HepG2 (cell line): ENCODE results near the gene MRPS25. TPM values are rescaled to one million over a fixed set of nuclear protein-coding genes. Genes with fewer than 3 reads are reported as not detected.

Experiments
- ATM ChIP-seq: fragments of 450-650 bp; IDR thresholded peaks from 2 replicates; pipeline ENCODE4 v1.7.1; 2017; ENCODE audit warnings: mild to moderate bottlenecking, borderline replicate concordance
- CCDC6 ChIP-seq: sonication (generic); formaldehyde crosslinking; IDR thresholded peaks from 2 replicates; pipeline ENCODE4 v1.8.1; 2022; ENCODE audit warnings: mild to moderate bottlenecking, missing genetic modification reagents, moderate library complexity
- KIAA2018 ChIP-seq: sonication (generic); formaldehyde crosslinking; IDR thresholded peaks from 2 replicates; pipeline ENCODE4 v1.5.0; 2020; ENCODE audit warnings: mild to moderate bottlenecking, missing genetic modification reagents, borderline replicate concordance
- KLF9 ChIP-seq: IDR thresholded peaks from 2 replicates; pipeline ENCODE4 v1.6.1; 2016; ENCODE audit warnings: low read depth
- MAZ ChIP-seq, 2 experiments: sonication (generic) in 1 of 2; formaldehyde crosslinking in 1 of 2; IDR thresholded peaks; 2 replicates each; pipeline versions ENCODE4 v1.5.0 to v1.6.1; 2012 to 2020; ENCODE audit warnings: low read depth in 2 of 2, mild to moderate bottlenecking in 2 of 2, borderline replicate concordance in 1 of 2, improper control_type of control experiment in 1 of 2, low read length in 1 of 2, missing genetic modification reagents in 1 of 2, moderate library complexity in 1 of 2
- MXD1 ChIP-seq: sonication (generic); formaldehyde crosslinking; IDR thresholded peaks from 2 replicates; pipeline ENCODE4 v1.4.0; 2020; ENCODE audit warnings: mild to moderate bottlenecking, missing genetic modification reagents
- RERE ChIP-seq: IDR thresholded peaks from 2 replicates; pipeline ENCODE4 v1.6.1; 2016; ENCODE audit warnings: low read depth, missing genetic modification reagents, missing compliant biosample characterization
- TARDBP ChIP-seq: sonication (generic); formaldehyde crosslinking; IDR thresholded peaks from 2 replicates; pipeline ENCODE4 v1.8.0; 2022; ENCODE audit warnings: mild to moderate bottlenecking, missing genetic modification reagents
- ZNF180 ChIP-seq: sonication (generic); formaldehyde crosslinking; IDR thresholded peaks from 2 replicates; pipeline ENCODE4 v1.4.0; 2020; ENCODE audit warnings: low read depth, missing genetic modification reagents, borderline replicate concordance
- ZNF382 ChIP-seq: sonication (generic); formaldehyde crosslinking; IDR thresholded peaks from 2 replicates; pipeline ENCODE4 v1.5.0; 2020; ENCODE audit warnings: missing genetic modification reagents, mild to moderate bottlenecking, borderline replicate concordance
- ZNF510 ChIP-seq: sonication (generic); formaldehyde crosslinking; IDR thresholded peaks from 2 replicates; pipeline ENCODE4 v1.4.0; 2020; ENCODE audit warnings: low read depth, mild to moderate bottlenecking, missing genetic modification reagents
- ZNF841 ChIP-seq: sonication (generic); formaldehyde crosslinking; IDR thresholded peaks from 2 replicates; pipeline ENCODE4 v1.8.1; 2023; ENCODE audit warnings: missing genetic modification reagents, borderline replicate concordance
- ZSCAN30 ChIP-seq: sonication (generic); formaldehyde crosslinking; IDR thresholded peaks from 2 replicates; pipeline ENCODE4 v1.5.0; 2020; ENCODE audit warnings: mild to moderate bottlenecking, missing genetic modification reagents
- polyA plus RNA-seq, 8 experiments: library from polyadenylated mRNA; depleted of rRNA in 3 of 8; stranded (reverse) in 7 of 8; unstranded in 1 of 8; fragments of >200 nt; fragmentation: Illumina TruSeq in 4 of 8; extraction: Trizol in 4 of 8; gene quantifications; 2 replicates each; pipeline versions ENCODE4 v1.2.1 to v1.2.3, GENCODE V29; 2011 to 2016; ENCODE audit warnings: low read depth in 4 of 8, missing spikeins in 1 of 8, mixed read lengths in 1 of 8; ENCODE audit not compliant: insufficient read depth in 1 of 8
- total RNA-seq, 5 experiments: library from RNA; depleted of rRNA; stranded (reverse); fragments of >200 nt; fragmentation: Illumina TruSeq; extraction: Trizol; gene quantifications; 2 replicates each; pipeline ENCODE4 v1.2.3, GENCODE V29; 2016; ENCODE audit warnings: low read depth in 1 of 5

Gene MRPS25
- total and polyA plus RNA-seq, 2 of the 13 experiments (the other 11 are each of a cell fraction or from before 2014, with no cell fraction given) = 60.1 to 74.3 TPM

GRCh38 chr3:15098503-15099363 lies 33.6 kb upstream of the MRPS25 start, which contains the start of gene RBSN (continued):
- TF ChIP-seq MAZ (IDR thresholded peaks at IDR 0.05; ENCODE audit: borderline replicate concordance, low read depth, low read length) = 0 out of 2 replicates have a peak, but pooled peaks have one; percentile 55
- TF ChIP-seq MAZ (CRISPR knock-in tag; IDR thresholded peaks at IDR 0.05; ENCODE audit: low read depth) = peak; percentile 87; the same call in 1 of the 2 replicates
- TF ChIP-seq CCDC6 (CRISPR knock-in tag) = peak; percentile 98
- TF ChIP-seq ZNF382 (CRISPR knock-in tag) = no peak
- TF ChIP-seq ZNF841 (CRISPR knock-in tag) = peak; percentile 63; the same call in 1 of the 2 replicates
- no peak for TF ChIP-seq RERE
- peak; percentile 50; the same call in 1 of the 2 replicates for TF ChIP-seq ZSCAN30 (CRISPR knock-in tag)
- TF ChIP-seq KLF9 (CRISPR knock-in tag) = no peak
- TF ChIP-seq KIAA2018 = peak; percentile 86; the same call in 1 of the 2 replicates
- TF ChIP-seq TARDBP (CRISPR knock-in tag) = peak; percentile 99
- peak; percentile 86 for TF ChIP-seq ZNF510 (CRISPR knock-in tag)
- TF ChIP-seq ZNF180 (CRISPR knock-in tag) = no peak
- TF ChIP-seq MXD1 (CRISPR knock-in tag) = peak; percentile 20; the same call in 1 of the 2 replicates
- TF ChIP-seq ATM = no peak
